Stomach (tissue), 9 donors: ENCODE results near the gene CREG1. TPM values are rescaled to one million over a fixed set of nuclear protein-coding genes. Genes with fewer than 3 reads are reported as not detected.

ENCODE experiments used
- DNase-seq, 2 donors: peaks; one replicate each; pipeline versions ENCODE4 v3.0.0 to v3.0.0-alpha.2; 2013 to 2019
- H3K27ac ChIP-seq, 5 donors: fragments of 200-600 bp in 4 of 5; sonication (generic) in 4 of 5; one replicate each; pipeline ENCODE4 v1.5.1; 2013 to 2019; ENCODE audit warnings: mild to moderate bottlenecking in 1 of 5, moderate library complexity in 1 of 5
- H3K27me3 ChIP-seq, 3 donors: fragments of 200-600 bp; sonication (generic); one replicate each; pipeline ENCODE4 v1.5.1; 2017 to 2019; ENCODE audit warnings: mixed run types in 1 of 3
- H3K36me3 ChIP-seq, 4 donors: fragments of 200-600 bp; sonication (generic); 1 replicate in 3 of 4; 2 replicates in 1 of 4; pipeline ENCODE4 v1.5.1; 2016 to 2019
- H3K4me1 ChIP-seq, 4 donors: fragments of 200-600 bp; sonication (generic); one replicate each; pipeline ENCODE4 v1.5.1; 2016 to 2019
- H3K4me3 ChIP-seq, 4 donors: fragments of 200-600 bp; sonication (generic) in 3 of 4; one replicate each; pipeline ENCODE4 v1.5.1; 2016 to 2019; ENCODE audit warnings: mild to moderate bottlenecking in 1 of 4
- H3K9me3 ChIP-seq, 4 donors: fragments of 200-600 bp; sonication (generic); one replicate each; pipeline ENCODE4 v1.5.1; 2016 to 2019
- EP300 ChIP-seq: sonication (generic); formaldehyde crosslinking; IDR thresholded peaks from one replicate; pipeline ENCODE4 v1.6.1; 2017; ENCODE audit warnings: antibody characterized with exemption
- POLR2A ChIP-seq, 4 donors: fragments of 450-650 bp; IDR thresholded peaks; one replicate each; pipeline ENCODE4 v1.6.1; 2016; ENCODE audit warnings: antibody characterized with exemption in 4 of 4, control low read depth in 2 of 4, mild to moderate bottlenecking in 1 of 4, moderate library complexity in 1 of 4
- POLR2AphosphoS5 ChIP-seq, 3 donors: sonication (generic); formaldehyde crosslinking; IDR thresholded peaks; one replicate each; pipeline ENCODE4 v1.6.1; 2016; ENCODE audit warnings: antibody characterized with exemption in 3 of 3
- WGBS, 5 donors: extraction: QIAGEN DNeasy Blood & Tissue Kit in 3 of 5; methylation state at CpG; one replicate each; pipeline versions ENCODE4 v1.1.5 to v1.1.7; 2013 to 2018; 5-methylcytosine and 5-hydroxymethylcytosine counted together
- intact Hi-C: fragments of 100-400 bp; cut with DNase I; formaldehyde crosslinking; loops from one replicate; pipeline ENCODE4 v1.15.1; 2023; ENCODE audit warnings: low total_unique reads
- polyA plus RNA-seq, 3 donors: library from polyadenylated mRNA; stranded (reverse); fragments of 200-250 nt; gene quantifications; one replicate each; pipeline ENCODE4 v1.2.3, GENCODE V29; 2013
- total RNA-seq, 5 donors: library from RNA; depleted of rRNA; stranded (reverse); fragments of >200 nt; gene quantifications; one replicate each; pipeline versions ENCODE4 v1.1.0 to v1.2.3, GENCODE V29; 2014 to 2016
- TF ChIP-seq, protein P1 (sequence below), 7 experiments: fragments of 450-650 bp in 4 of 7; fragments of 200-600 bp in 3 of 7; sonication (generic) in 3 of 7; IDR thresholded peaks; one replicate each; pipeline ENCODE4 v1.5.1; 2016 to 2019; ENCODE audit warnings: antibody characterized with exemption in 7 of 7, control low read depth in 2 of 7, mild to moderate bottlenecking in 1 of 7
- donor health status: healthy with polysubstance abuse.
- donor health status: Bipolar disorder and iron deficiency.
- donor health status: healthy.

CREG1 gene
- total and polyA plus RNA-seq, 8 donors = 44.6 to 120 (median 78.3) TPM

DNA sequence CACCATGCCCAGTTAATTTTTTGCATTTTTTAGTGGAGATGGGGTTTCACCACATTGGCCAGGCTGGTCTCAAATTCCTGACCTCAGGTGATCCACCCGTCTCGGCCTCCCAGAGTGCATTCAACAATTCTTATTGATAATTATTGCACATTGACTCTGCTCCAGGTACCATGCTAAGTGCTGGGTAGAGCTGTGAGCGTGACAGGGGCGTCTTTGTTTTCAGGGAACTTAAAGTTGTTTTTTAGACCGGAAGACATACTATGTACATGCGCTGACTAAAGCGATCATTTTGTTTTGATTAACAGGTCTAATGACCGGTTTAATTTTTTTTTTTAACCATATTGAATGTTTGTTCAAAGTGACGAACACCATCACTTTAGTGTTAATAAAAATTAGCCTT is 39.3 kb downstream of the CREG1 start:
- H3K36me3 ChIP-seq = no peaks in the 10 kb centered on the region
- peaks cover 0 to 7% (median 0%) of the 10 kb centered on the region in 4 donors for H3K4me1 ChIP-seq
- H3K9me3 ChIP-seq = no peaks in the 10 kb centered on the region
- no peak overlapping the region for H3K4me3 ChIP-seq
- TF ChIP-seq, protein P1, sequence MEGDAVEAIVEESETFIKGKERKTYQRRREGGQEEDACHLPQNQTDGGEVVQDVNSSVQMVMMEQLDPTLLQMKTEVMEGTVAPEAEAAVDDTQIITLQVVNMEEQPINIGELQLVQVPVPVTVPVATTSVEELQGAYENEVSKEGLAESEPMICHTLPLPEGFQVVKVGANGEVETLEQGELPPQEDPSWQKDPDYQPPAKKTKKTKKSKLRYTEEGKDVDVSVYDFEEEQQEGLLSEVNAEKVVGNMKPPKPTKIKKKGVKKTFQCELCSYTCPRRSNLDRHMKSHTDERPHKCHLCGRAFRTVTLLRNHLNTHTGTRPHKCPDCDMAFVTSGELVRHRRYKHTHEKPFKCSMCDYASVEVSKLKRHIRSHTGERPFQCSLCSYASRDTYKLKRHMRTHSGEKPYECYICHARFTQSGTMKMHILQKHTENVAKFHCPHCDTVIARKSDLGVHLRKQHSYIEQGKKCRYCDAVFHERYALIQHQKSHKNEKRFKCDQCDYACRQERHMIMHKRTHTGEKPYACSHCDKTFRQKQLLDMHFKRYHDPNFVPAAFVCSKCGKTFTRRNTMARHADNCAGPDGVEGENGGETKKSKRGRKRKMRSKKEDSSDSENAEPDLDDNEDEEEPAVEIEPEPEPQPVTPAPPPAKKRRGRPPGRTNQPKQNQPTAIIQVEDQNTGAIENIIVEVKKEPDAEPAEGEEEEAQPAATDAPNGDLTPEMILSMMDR (IDR thresholded peaks at IDR 0.05) = no peak
- no peak for DNase-seq
- no peaks in the 10 kb centered on the region for H3K27me3 ChIP-seq
- WGBS, 5 donors = 79 to 91% (median 87%) methylated on average over 9 of the region's 9 CpGs
- H3K27ac ChIP-seq = no peak overlapping the region
- intact Hi-C loops = no loop called here

DNA sequence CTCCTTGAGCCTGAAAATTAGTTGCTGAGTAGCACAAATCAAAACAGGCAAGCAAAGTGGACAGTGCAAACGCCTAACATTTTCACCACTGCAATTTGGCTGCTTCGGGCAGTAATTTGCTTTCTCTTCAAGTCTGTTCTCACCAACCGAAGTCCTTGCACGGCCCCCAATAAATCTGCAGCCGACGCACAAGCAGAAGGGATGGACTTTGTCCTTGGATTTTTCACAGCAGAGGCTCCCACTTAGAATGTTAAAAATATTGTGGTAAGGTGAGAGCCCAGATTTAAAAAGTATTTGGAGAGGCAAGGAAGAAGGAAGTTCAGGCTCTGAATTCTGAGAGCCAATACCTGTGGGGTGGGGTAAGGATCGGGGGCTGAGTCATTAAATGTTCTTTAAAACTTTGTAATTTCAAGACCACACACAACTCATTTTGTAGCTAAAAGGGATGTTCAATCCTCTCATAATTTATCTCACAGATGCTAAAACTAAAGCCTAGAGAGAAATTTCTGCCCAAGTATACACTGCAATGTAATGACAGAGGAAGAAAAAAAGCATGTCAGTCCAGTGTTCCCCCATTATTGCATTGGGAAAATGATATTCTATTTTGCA is 41.4 kb downstream of the CREG1 start:
- Histone ChIP-seq H3K4me3 (no peak overlapping the region), H3K9me3 (no peaks in the 10 kb centered on the region), H3K27me3 (no peaks in the 10 kb centered on the region), H3K4me1 (peaks cover 0 to 7% (median 0%) of the 10 kb centered on the region in 4 donors), H3K27ac (no peak overlapping the region), H3K36me3 (no peaks in the 10 kb centered on the region)
- TF ChIP-seq, protein P1 (IDR thresholded peaks at IDR 0.05) = no peak
- no peak for TF ChIP-seq POLR2A (IDR thresholded peaks at IDR 0.05)
- TF ChIP-seq EP300 = no peak
- no peak for TF ChIP-seq POLR2AphosphoS5 (IDR thresholded peaks at IDR 0.05)
- DNase-seq = no peak
- intact Hi-C loops = no loop called here
- WGBS, 5 donors = 22 to 44% (median 28%) methylated on average over 7 of the region's 7 CpGs

DNA sequence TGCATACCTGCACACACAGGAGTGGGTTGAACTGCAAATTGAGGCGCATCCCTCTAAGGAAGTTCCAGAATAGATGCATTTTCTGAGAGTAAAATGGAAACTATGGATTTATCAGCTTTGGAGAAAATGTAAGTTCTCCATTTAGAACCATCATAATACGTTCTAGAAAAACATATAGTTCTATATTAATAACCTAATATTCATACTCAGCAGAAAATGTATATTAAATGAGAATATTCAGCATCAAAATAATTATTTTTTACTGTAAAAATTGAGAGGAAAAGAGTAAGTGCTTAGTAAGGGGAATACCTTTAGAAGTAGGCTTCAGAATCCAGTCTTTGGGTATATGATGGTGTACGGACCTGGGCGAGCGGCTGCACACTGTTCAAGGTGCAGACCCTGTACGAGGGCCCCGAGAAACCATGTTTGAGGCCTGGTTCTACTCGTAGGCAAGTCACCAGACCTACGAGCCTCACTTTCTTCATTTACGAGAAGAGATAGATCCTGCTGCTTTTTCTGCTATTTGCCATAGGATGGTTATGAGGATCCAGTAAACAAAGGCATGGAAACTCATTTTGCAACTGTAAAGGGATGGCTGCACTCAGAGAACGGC is 42.1 kb downstream of the CREG1 start:
- DNase-seq = no peak
- 83 to 88% (median 88%) methylated on average over 11 of the region's 11 CpGs for WGBS, 5 donors
- Histone ChIP-seq H3K36me3 (no peaks in the 10 kb centered on the region), H3K9me3 (no peaks in the 10 kb centered on the region), H3K27me3 (no peaks in the 10 kb centered on the region), H3K4me1 (peaks cover 0 to 7% (median 0%) of the 10 kb centered on the region in 4 donors), H3K27ac (no peak overlapping the region), H3K4me3 (no peak overlapping the region)
- intact Hi-C loops = no loop called here
- TF ChIP-seq POLR2AphosphoS5 (IDR thresholded peaks at IDR 0.05) = no peak
- no peak for TF ChIP-seq EP300
- TF ChIP-seq, protein P1 (IDR thresholded peaks at IDR 0.05) = no peak
- no peak for TF ChIP-seq POLR2A (IDR thresholded peaks at IDR 0.05)

DNA sequence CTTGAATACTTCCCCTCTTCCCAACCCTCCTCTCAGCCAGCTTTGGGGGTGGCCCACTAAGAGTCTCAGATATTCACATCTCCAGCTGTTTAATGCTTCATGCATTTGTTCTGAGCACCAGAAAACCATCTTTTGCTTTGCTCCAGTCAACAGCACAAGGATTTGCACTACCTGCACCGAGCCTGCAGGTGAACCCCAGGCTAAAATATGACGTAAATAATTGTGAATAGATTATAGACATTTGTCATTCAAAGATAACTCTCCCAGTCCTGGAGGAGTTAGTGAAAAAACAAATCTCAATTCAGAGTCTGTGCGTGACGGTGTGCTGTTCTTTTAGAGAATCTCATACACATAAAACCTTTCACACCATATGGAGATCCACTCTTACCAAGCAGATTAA is 42.7 kb downstream of the CREG1 start:
- no peak for DNase-seq
- WGBS, 5 donors = 78 to 84% (median 81%) methylated on average over 4 of the region's 4 CpGs
- no peaks in the 10 kb centered on the region for H3K9me3 ChIP-seq
- no peak overlapping the region for H3K27ac ChIP-seq
- TF ChIP-seq, protein P1 (IDR thresholded peaks at IDR 0.05) = no peak
- TF ChIP-seq EP300 (no peak), POLR2A (IDR thresholded peaks at IDR 0.05) (no peak), POLR2AphosphoS5 (IDR thresholded peaks at IDR 0.05) (no peak)
- H3K4me1 ChIP-seq = peaks cover 0 to 7% (median 0%) of the 10 kb centered on the region in 4 donors
- H3K4me3 ChIP-seq = no peak overlapping the region
- no peaks in the 10 kb centered on the region for H3K27me3 ChIP-seq
- no peaks in the 10 kb centered on the region for H3K36me3 ChIP-seq
- intact Hi-C loops = no loop called here
